H1 (cell line): Measurements from ENCODE around the gene ECT2L. TPM values are rescaled to one million over a fixed set of nuclear protein-coding genes. Genes with fewer than 3 reads are reported as not detected.

Experiments used
- CTCF ChIA-PET: fragments of 300-600 bp; sonication (Branson Sonifier 250); formaldehyde crosslinking; loops from one replicate; lab custom pipeline; 2021; ENCODE audit not compliant: partially characterized antibody; lab: Charles Lee
- POLR2A ChIA-PET: fragments of 300-600 bp; sonication (Branson Sonifier 250); formaldehyde crosslinking; loops from one replicate; lab custom pipeline; 2021; ENCODE audit warnings: inconsistent platforms; ENCODE audit not compliant: partially characterized antibody; lab: Charles Lee
- DNase-seq, 2 experiments: peaks; one replicate each; pipeline versions ENCODE4 v3.0.0 to v3.0.0-alpha.2; 2010 to 2022; ENCODE audit warnings: low spot score in 2 of 2, low read depth in 1 of 2, mixed read lengths in 1 of 2
- FAIRE-seq: peaks from 2 replicates; lab custom pipeline; 2011; peaks lifted over from hg19 to GRCh38; lab: Jason Lieb, UNC
- H2AFZ ChIP-seq: 2 replicates; pipeline ENCODE4 v1.8.1; 2012; ENCODE audit warnings: low read length, inconsistent platforms
- H2AK5ac ChIP-seq: 2 replicates; pipeline ENCODE4 v1.6.1; 2013; ENCODE audit warnings: low read depth, low read length
- H2BK120ac ChIP-seq: replicated peaks from 2 replicates; pipeline ENCODE3; 2013; ENCODE audit warnings: low read depth, low read length, inconsistent platforms
- H2BK12ac ChIP-seq: 2 replicates; pipeline ENCODE4 v1.6.1; 2013; ENCODE audit warnings: low read depth, low read length
- H2BK15ac ChIP-seq: 2 replicates; pipeline ENCODE4 v1.6.1; 2013; ENCODE audit warnings: low read length
- H2BK20ac ChIP-seq: 2 replicates; pipeline ENCODE4 v1.6.1; 2013; ENCODE audit warnings: low read length
- H2BK5ac ChIP-seq: 2 replicates; pipeline ENCODE4 v1.6.1; 2013; ENCODE audit warnings: low read depth, low read length
- H3K14ac ChIP-seq: 2 replicates; pipeline ENCODE4 v1.6.1; 2013; ENCODE audit warnings: inconsistent platforms; ENCODE audit not compliant: insufficient read length
- H3K18ac ChIP-seq: 2 replicates; pipeline ENCODE4 v1.6.1; 2013; ENCODE audit warnings: low read length; ENCODE audit errors: extremely low read depth
- H3K23ac ChIP-seq: 2 replicates; pipeline ENCODE4 v1.6.1; 2013; ENCODE audit warnings: inconsistent platforms; ENCODE audit not compliant: insufficient read length
- H3K23me2 ChIP-seq: 2 replicates; pipeline ENCODE4 v1.6.1; 2013; ENCODE audit warnings: low read depth, low read length
- H3K27ac ChIP-seq: 2 replicates; pipeline ENCODE4 v1.6.1; 2011; ENCODE audit warnings: low read depth, low read length, inconsistent platforms
- H3K27me3 ChIP-seq, 4 experiments: replicated peaks in 1 of 4; 1 replicate in 1 of 4; 2 replicates in 3 of 4; pipeline versions ENCODE4 v1.6.1 to v1.8.1; 2011 to 2013; ENCODE audit warnings: low read length in 3 of 4, mild to moderate bottlenecking in 3 of 4, inconsistent platforms in 2 of 4, mixed read lengths in 2 of 4, moderate library complexity in 1 of 4; ENCODE audit not compliant: control insufficient read depth in 3 of 4, insufficient read depth in 3 of 4; ENCODE audit errors: extremely low read depth in 1 of 4
- H3K36me3 ChIP-seq, 4 experiments: 2 replicates each; pipeline versions ENCODE4 v1.6.1 to v1.8.1; 2011 to 2013; ENCODE audit warnings: mild to moderate bottlenecking in 4 of 4, low read length in 3 of 4, moderate library complexity in 2 of 4, control low read depth in 1 of 4, inconsistent platforms in 1 of 4; ENCODE audit not compliant: insufficient read depth in 4 of 4, control insufficient read depth in 2 of 4
- H3K4ac ChIP-seq: replicated peaks from 2 replicates; pipeline ENCODE3; 2013; ENCODE audit warnings: low read length, low read depth, mixed read lengths, inconsistent platforms; ENCODE audit not compliant: insufficient read length
- H3K4me1 ChIP-seq, 4 experiments: replicated peaks in 1 of 4; 1 replicate in 1 of 4; 2 replicates in 3 of 4; pipeline versions ENCODE4 v1.6.1 to v1.8.1; 2011 to 2013; ENCODE audit warnings: low read length in 3 of 4, inconsistent platforms in 2 of 4, mixed read lengths in 1 of 4; ENCODE audit not compliant: insufficient read depth in 4 of 4, control insufficient read depth in 3 of 4
- H3K4me2 ChIP-seq, 2 experiments: 2 replicates each; pipeline versions ENCODE4 v1.6.1 to v1.8.1; 2011 to 2013; ENCODE audit warnings: low read depth in 2 of 2, low read length in 2 of 2, control low read depth in 1 of 2, inconsistent platforms in 1 of 2, mild to moderate bottlenecking in 1 of 2; ENCODE audit not compliant: insufficient read depth in 1 of 2
- H3K4me3 ChIP-seq, 4 experiments: fragments of 200-600, 300-600 bp in 1 of 4; sonication (generic), shearing (Covaris generic), sonication (Bioruptor Twin) in 1 of 4; 2 replicates each; pipeline versions ENCODE4 v1.5.1 to v1.8.1; 2011 to 2016; ENCODE audit warnings: low read length in 4 of 4, low read depth in 3 of 4, control low read depth in 2 of 4, inconsistent platforms in 2 of 4, mild to moderate bottlenecking in 2 of 4, mixed read lengths in 1 of 4, moderate library complexity in 1 of 4; ENCODE audit not compliant: insufficient read depth in 2 of 4; ENCODE audit errors: extremely low read depth in 1 of 4
- H3K56ac ChIP-seq: replicated peaks from 2 replicates; pipeline ENCODE3; 2013; ENCODE audit warnings: low read depth, mild to moderate bottlenecking, mixed read lengths, low read length, inconsistent platforms; ENCODE audit not compliant: insufficient read length
- H3K79me1 ChIP-seq: 2 replicates; pipeline ENCODE4 v1.6.1; 2013; ENCODE audit warnings: low read depth, low read length, control low read depth
- H3K79me2 ChIP-seq, 2 experiments: 2 replicates each; pipeline versions ENCODE4 v1.6.1 to v1.8.1; 2012 to 2013; ENCODE audit warnings: low read length in 2 of 2, mild to moderate bottlenecking in 2 of 2, inconsistent platforms in 1 of 2; ENCODE audit not compliant: insufficient read depth in 2 of 2, control insufficient read depth in 1 of 2
- H3K9ac ChIP-seq, 4 experiments: replicated peaks in 1 of 4; 1 replicate in 1 of 4; 2 replicates in 3 of 4; pipeline versions ENCODE4 v1.6.1 to v1.8.1; 2011 to 2013; ENCODE audit warnings: low read depth in 3 of 4, low read length in 3 of 4, control low read depth in 2 of 4, mild to moderate bottlenecking in 2 of 4, moderate library complexity in 2 of 4, inconsistent platforms in 1 of 4; ENCODE audit errors: extremely low read depth in 1 of 4
- H3K9me3 ChIP-seq, 2 experiments: 2 replicates each; pipeline versions ENCODE4 v1.6.1 to v1.8.1; 2012 to 2013; ENCODE audit warnings: mild to moderate bottlenecking in 2 of 2, moderate library complexity in 2 of 2, control low read depth in 1 of 2, inconsistent platforms in 1 of 2, low read depth in 1 of 2, low read length in 1 of 2, mixed read lengths in 1 of 2; ENCODE audit not compliant: insufficient read depth in 2 of 2
- H4K20me1 ChIP-seq, 2 experiments: replicated peaks in 1 of 2; 2 replicates each; pipeline versions ENCODE3 to v1.8.1; 2011 to 2013; ENCODE audit warnings: inconsistent platforms in 2 of 2, low read length in 2 of 2, mild to moderate bottlenecking in 1 of 2; ENCODE audit not compliant: insufficient read depth in 2 of 2, control insufficient read depth in 1 of 2
- H4K5ac ChIP-seq: 2 replicates; pipeline ENCODE4 v1.6.1; 2013; ENCODE audit warnings: low read length, low read depth, mixed read lengths, inconsistent platforms; ENCODE audit not compliant: insufficient read length
- H4K8ac ChIP-seq: 2 replicates; pipeline ENCODE4 v1.8.0; 2013; ENCODE audit warnings: mild to moderate bottlenecking, moderate library complexity, low read length, inconsistent platforms; ENCODE audit not compliant: insufficient read depth; ENCODE audit errors: extremely low read depth
- H4K91ac ChIP-seq: replicated peaks from 2 replicates; pipeline ENCODE3; 2013; ENCODE audit warnings: low read length, mixed read lengths, inconsistent platforms; ENCODE audit not compliant: insufficient read length
- ATF2 ChIP-seq: IDR thresholded peaks from 2 replicates; pipeline ENCODE4 v1.6.1; 2012; ENCODE audit warnings: low read length, inconsistent platforms
- KDM1A ChIP-seq: fragments of 200-600, 300-600 bp; sonication (generic); IDR thresholded peaks from 2 replicates; pipeline ENCODE4 v1.7.1; 2016; ENCODE audit warnings: mild to moderate bottlenecking, low read length, borderline replicate concordance
- ZNF274 ChIP-seq: IDR thresholded peaks from 2 replicates; pipeline ENCODE4 v1.7.0; 2012; ENCODE audit warnings: low read length, borderline replicate concordance; ENCODE audit errors: extremely low read depth
- WGBS, 2 experiments: shearing (Covaris generic) in 1 of 2; methylation state at CpG; one replicate each; pipeline versions ENCODE4 v1.1.6 to v1.1.7; 2013 to 2015; ENCODE audit warnings: low lambda C conversion rate in 2 of 2, mixed read lengths in 2 of 2, inconsistent platforms in 1 of 2, low coverage in 1 of 2, missing lambda C conversion rate in 1 of 2; ENCODE audit not compliant: insufficient replicate concordance in 2 of 2, insufficient coverage in 1 of 2, insufficient read length in 1 of 2; ENCODE audit errors: extremely low coverage in 1 of 2, missing lambda C conversion rate in 1 of 2; 5-methylcytosine and 5-hydroxymethylcytosine counted together
- polyA plus RNA-seq, 7 experiments: library from polyadenylated mRNA; depleted of rRNA in 3 of 7; stranded (reverse) in 5 of 7; unstranded in 2 of 7; fragments of >200 nt in 5 of 7; fragments of 200-250 nt in 2 of 7; gene quantifications; 1 replicate in 5 of 7; 2 replicates in 1 of 7; 4 replicates in 1 of 7; pipeline versions ENCODE4 v1.2.1 to v1.2.3, GENCODE V29; 2011 to 2013; ENCODE audit warnings: missing spikeins in 2 of 7, mixed read lengths in 2 of 7
- total RNA-seq: library from RNA; stranded (reverse); fragmentation: NEBNext Ultra II Directional; extraction: Animal tissue kit (Norgen Biotek cat#: 25700); gene quantifications from 2 replicates; pipeline ENCODE4 v1.2.1, GENCODE V29; 2021

Gene ECT2L
- total and polyA plus RNA-seq, 2 of the 8 experiments (the other 6 are each of a cell fraction or from before 2014, with no cell fraction given), result not detected

GRCh38 chr6:138925806-138926205 lies 129.9 kb downstream of the ECT2L start:
- no peak overlapping the region for H4K5ac ChIP-seq
- no peak overlapping the region for H2BK20ac ChIP-seq
- H3K9ac ChIP-seq, result no peak overlapping the region
- no peak overlapping the region for H3K23ac ChIP-seq
- no peak overlapping the region for H4K8ac ChIP-seq
- H3K4me1 ChIP-seq, result no peaks in the 10 kb centered on the region
- H3K23me2 ChIP-seq, result no peaks in the 10 kb centered on the region
- no peak overlapping the region for H2BK12ac ChIP-seq
- no peaks in the 10 kb centered on the region for H3K27me3 ChIP-seq
- H3K79me2 ChIP-seq, result no peaks in the 10 kb centered on the region
- no peaks in the 10 kb centered on the region for H4K20me1 ChIP-seq
- no peak overlapping the region for H2BK15ac ChIP-seq
- no peak for DNase-seq
- no peak overlapping the region for H2BK5ac ChIP-seq
- H3K4ac ChIP-seq, result no peak overlapping the region
- no peak overlapping the region for H3K56ac ChIP-seq
- WGBS, 2 experiments, result 90% methylated on average over 2 of the region's 2 CpGs; no CpG with 5 or more reads in 1 of the 2 experiments
- H3K18ac ChIP-seq, result no peak overlapping the region
- no peak overlapping the region for H3K4me3 ChIP-seq
- H3K27ac ChIP-seq, result no peak overlapping the region
- no peak overlapping the region for H4K91ac ChIP-seq
- no peaks in the 10 kb centered on the region for H3K9me3 ChIP-seq
- POLR2A ChIA-PET, result interaction anchor here (1.7 kb wide), 1 partner anchor 102 kb away, joined by 4 read pairs; no protein-coding TSS in a partner anchor
- no peak overlapping the region for H2AFZ ChIP-seq
- H2AK5ac ChIP-seq, result no peak overlapping the region
- peaks cover 0 to 23% (median 1%) of the 10 kb centered on the region in 4 experiments; a peak in 4 of 8 replicates for H3K36me3 ChIP-seq
- no peak overlapping the region for H3K4me2 ChIP-seq
- CTCF ChIA-PET, result interaction anchor here (1.0 kb wide), 1 partner anchor 388 kb away, joined by 5 read pairs; no protein-coding TSS in a partner anchor
- no peaks in the 10 kb centered on the region for H3K79me1 ChIP-seq
- no peak overlapping the region for H3K14ac ChIP-seq
- no peak overlapping the region for H2BK120ac ChIP-seq
- FAIRE-seq, result no peak
- no peak for TF ChIP-seq ATF2
- TF ChIP-seq ZNF274, result no peak
- no peak for TF ChIP-seq KDM1A
